SKM-1 treated with dmso at 0.1 percent for 144 hours (cell line): Measurements from ENCODE around the gene HYCC1.
"Not testable (repeated sequence)": the region's sequence is repeated elsewhere in the genome, so short reads cannot be mapped to it uniquely, and the experiment has no call there.

ENCODE experiments used
- DNase-seq: peaks from one replicate; lab custom pipeline; 2025; ENCODE audit not compliant: unreplicated experiment; lab: John Stamatoyannopoulos, UW

The HYCC1 gene

DNA sequence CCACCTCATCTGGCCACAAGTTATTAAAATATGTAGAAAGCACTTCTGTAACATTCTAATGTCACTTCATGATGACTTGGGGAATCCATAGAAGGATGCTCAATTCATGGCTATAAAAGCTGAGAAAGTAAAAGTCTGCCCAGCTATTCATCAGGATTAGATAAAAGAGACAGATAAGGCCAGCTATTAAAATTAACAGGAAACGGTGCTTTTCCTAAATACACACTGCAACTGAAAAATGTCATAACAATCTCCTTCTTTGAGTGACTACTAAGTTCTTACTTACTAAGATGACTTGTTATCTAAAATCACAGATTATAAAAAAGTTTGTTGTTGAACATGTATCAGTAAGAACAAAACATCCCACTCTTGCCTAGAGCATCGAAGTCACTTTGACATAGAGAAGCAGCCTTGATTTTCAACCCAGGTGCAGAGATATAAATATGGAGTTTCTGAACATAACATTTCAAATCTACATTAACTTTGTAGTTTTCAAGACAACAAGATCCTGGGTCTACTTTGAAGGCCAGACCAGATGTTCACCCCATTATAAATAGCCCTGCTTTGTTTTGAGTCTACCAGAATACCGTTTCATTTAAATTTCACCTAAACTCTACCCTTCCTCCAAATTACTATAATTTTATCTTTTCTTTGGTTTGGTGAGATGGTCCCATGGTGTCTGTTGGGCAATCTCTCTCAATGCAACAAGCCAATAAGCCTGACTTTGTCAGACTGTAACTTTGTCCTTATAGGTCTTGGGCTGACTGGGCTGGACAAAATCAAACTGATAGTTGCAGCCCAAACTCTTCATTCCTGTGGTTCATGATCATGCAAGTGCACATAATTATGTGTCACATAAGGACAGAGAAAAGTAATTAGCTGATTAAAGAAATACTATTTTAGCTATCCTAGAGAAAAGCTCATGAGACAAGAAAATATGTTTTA, 24.0 kb downstream of the HYCC1 start:
- DNase-seq: no peak

DNA sequence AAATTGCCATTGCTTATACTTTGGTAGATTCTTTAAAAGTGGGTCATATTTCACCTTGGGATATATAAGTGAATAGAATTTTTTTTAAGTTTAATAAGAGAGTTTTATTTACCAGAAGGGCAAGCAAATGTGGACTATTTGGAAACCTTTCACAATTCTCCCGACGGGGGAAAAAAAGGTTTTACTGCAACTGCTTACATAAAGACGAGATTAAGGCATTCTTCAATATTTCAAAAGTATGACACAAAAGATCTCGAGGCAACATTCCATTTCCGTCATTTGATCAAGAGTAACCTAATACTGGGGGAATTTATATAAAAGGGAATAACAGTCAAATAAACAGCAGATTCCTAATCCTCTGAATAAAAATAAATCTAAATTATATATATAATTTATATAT, 28.5 kb downstream of the HYCC1 start:
- DNase-seq: no peak

DNA sequence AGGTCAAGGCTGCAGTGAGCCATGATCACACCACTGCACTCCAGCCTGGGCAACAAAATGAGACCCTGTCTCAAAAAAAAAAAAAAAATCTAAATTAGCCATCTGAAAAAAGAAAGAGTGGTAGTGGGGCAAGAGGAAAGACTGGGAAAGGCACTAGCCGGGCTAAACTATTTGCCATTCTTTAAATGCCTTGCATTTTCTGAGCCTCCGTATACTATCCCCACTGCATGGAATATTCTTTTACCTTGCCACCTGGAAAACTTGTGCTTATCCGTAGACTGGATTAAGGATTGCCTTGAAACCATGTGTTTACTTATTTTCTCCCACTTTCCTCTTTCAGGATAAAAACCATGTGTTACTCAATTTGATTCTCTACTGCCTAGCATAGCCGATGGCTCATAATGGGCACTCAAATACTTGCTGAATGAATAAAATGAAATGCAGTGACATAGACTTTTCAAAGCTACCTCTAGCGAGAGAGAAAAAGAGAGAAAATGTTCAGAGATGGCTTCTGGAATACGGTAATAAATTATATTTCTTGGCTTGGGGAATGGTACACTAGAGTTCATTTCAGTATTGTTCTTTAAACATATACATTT, 30.6 kb downstream of the HYCC1 start:
- DNase-seq: no peak

DNA sequence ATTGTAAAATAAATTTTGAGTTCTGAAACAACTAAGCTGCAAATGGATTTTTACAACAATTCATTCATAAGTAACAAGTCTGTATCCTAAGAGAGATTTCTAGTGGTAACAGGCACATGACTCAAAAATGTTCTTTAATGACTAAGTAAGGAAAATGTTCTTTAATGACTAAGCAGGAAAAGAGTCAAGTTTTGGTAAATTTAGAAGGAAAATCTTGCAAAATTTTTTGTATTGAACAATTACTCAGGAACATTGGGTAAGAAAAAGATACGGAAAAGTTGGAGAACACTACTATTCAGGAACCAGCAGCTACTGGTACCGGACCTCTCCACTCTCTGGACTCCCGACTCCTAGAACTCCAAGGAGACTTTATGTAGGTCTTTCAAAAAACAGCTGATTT, 33.5 kb downstream of the HYCC1 start:
- DNase-seq: no peak

DNA sequence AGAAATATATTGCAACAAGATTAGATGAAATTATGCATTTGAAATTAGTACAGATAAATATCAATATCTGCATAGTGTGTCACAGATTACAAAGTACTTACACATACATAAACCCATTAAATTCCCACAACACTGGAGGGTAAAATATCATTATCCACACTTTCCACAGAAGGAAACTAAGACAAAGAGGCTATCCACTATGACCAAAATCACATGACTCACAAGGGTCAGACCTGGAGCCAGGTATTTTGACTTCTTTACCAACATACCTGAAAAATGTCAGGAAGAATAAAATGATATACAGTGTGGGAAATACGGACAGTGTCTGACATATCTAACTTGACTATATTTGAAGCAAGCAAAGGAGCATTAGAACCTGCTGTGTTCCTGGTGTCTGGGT, 34.1 kb downstream of the HYCC1 start:
- DNase-seq: no peak

DNA sequence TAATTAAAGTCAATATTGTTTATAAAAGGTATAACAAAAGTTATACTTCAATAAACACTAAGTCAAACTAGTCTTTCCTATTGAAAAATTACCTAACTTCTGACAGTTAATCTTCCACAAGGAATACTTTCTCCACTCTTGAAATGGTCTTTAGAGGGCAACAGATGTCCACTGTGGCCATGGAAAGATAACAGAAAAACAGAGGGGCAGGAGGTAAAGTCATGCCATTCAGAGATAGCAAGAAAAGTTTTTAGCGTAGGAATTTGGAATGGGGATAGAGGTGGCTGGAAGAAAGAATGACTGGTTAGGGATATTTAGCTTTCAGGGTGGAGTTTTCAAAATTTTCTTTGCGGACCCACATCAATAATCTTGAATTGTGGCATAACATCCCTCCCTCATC, 34.7 kb downstream of the HYCC1 start:
- DNase-seq: no peak

DNA sequence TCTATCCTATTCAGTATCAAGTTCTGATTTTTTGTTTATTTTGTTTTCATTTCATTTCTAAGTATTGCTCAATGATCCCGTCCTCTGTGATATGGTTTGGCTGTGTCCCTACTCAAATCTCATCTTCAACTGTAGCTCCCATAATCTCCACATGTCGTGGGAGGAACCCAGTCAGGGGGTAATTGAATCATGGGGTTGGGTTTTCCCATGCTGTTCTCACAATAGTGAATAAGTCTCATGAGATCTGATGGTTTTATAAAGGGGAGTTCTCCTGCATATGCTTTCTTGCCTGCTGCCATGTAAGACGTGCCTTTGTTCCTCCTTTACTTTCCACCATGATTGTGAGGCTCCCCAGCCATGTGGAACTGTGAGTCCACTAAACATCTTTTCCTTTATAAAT, 39.3 kb downstream of the HYCC1 start:
- not testable (repeated sequence) for DNase-seq

DNA sequence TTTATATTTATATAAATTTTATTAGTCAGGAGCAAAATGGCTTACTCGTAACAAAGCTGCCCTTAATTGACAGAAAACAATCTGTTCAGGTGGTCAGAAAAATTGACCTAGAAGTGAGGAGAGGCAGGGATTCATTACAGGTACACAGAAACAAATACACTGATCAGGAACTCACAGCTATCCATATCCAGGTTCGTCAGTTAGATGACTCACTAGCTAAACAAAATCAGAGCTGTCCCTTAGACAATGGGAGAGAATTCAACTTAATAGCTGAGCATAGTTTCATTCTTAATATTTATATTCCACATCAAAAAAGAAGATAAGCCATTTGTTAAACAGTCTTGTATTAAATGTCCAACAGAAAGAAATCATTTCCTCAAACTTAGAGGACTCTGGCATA, 41.7 kb downstream of the HYCC1 start:
- DNase-seq: no peak

DNA sequence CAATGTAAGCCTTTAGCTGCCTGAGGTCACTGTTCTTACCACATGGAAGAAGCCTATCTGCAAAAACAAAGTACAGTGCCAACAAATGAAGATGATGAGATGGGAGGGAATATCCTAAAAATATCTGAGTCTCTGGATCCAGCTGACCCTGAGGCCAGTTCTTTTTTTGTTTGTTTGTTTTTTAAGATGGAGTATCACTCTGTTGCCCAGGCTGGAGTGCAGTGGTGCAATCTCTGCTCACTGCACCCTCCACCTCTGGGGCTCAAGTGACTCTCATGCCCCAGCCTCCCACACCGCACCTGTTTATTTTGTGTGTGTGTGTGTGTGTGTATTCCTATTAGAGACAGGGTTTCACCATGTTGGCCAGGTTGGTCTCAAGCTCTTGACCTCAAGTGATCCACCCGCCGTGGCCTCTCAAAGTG, 44.9 kb downstream of the HYCC1 start:
- no peak for DNase-seq
